HepG2 (cell line): Measurements from ENCODE around the gene ALDH3A1. TPM values are rescaled to one million over a fixed set of nuclear protein-coding genes. Genes with fewer than 3 reads are reported as not detected.
A peak's percentile ranks its signal among the peaks of the same experiment; 100 is the strongest.

ENCODE experiments used
- ATAC-seq: fragments of 200-7000 bp; cut with Tn5 transposase; 3 replicates; pipeline ENCODE4 v1.9.1; 2020; ENCODE audit warnings: mild to moderate bottlenecking, moderate library complexity
- BruUV-seq: library from RNA; stranded (reverse); fragments of 400-500 nt; replicated peaks from 2 replicates; lab custom pipeline; 2021; lab: Mats Ljungman, UMichigan
- CTCF ChIA-PET: fragments of 300-600 bp; formaldehyde crosslinking; extraction: SDS; loops from one replicate; lab custom pipeline; 2021; ENCODE audit warnings: low total read pairs, inconsistent platforms, low intra/inter-chr PET ratio; lab: Yijun Ruan, JAX
- POLR2A ChIA-PET: fragments of 350-600 bp; sonication (Branson Sonifier 250); formaldehyde crosslinking; loops from one replicate; lab custom pipeline; 2020; ENCODE audit warnings: antibody characterized with exemption, inconsistent platforms; lab: Yijun Ruan, JAX
- DNase-seq: peaks from one replicate; pipeline ENCODE4 v3.0.0-alpha.2; 2015; ENCODE audit warnings: low spot score
- FAIRE-seq: peaks from 3 replicates; lab custom pipeline; 2011; peaks lifted over from hg19 to GRCh38; lab: Jason Lieb, UNC
- H2AFZ ChIP-seq: one replicate; pipeline ENCODE4 v1.6.1; 2011; ENCODE audit warnings: low read length, inconsistent platforms
- H3K27ac ChIP-seq: fragments of 300-600 bp; 3 replicates; pipeline ENCODE4 v1.8.0; 2011; ENCODE audit warnings: mixed run types, mild to moderate bottlenecking, mixed read lengths, low read length, inconsistent platforms; ENCODE audit not compliant: insufficient read depth; ENCODE audit errors: extremely low read length
- H3K27me3 ChIP-seq, 2 experiments: fragments of 200-600 bp in 1 of 2; 2 replicates in 1 of 2; 3 replicates in 1 of 2; pipeline versions ENCODE4 v1.6.0 to v1.8.0; 2011; ENCODE audit warnings: low read length in 2 of 2, mild to moderate bottlenecking in 2 of 2, moderate library complexity in 2 of 2, inconsistent platforms in 1 of 2; ENCODE audit not compliant: insufficient read depth in 2 of 2, control insufficient read depth in 1 of 2
- H3K36me3 ChIP-seq, 2 experiments: fragments of 200-600 bp in 1 of 2; replicated peaks in 1 of 2; 2 replicates in 1 of 2; 3 replicates in 1 of 2; pipeline versions ENCODE4 v1.5.1 to v1.8.0; 2011; ENCODE audit warnings: low read length in 2 of 2, inconsistent platforms in 1 of 2; ENCODE audit not compliant: insufficient read depth in 2 of 2, control insufficient read depth in 1 of 2
- H3K4me1 ChIP-seq: 2 replicates; pipeline ENCODE4 v1.5.1; 2012; ENCODE audit warnings: low read length, inconsistent platforms; ENCODE audit not compliant: insufficient read depth
- H3K4me2 ChIP-seq: 2 replicates; pipeline ENCODE4 v1.6.0; 2011; ENCODE audit warnings: low read depth, low read length, inconsistent platforms
- H3K4me3 ChIP-seq, 3 experiments: fragments of 200-600 bp in 1 of 3; sonication (generic), shearing (Covaris generic) in 1 of 3; replicated peaks in 1 of 3; 2 replicates each; pipeline ENCODE4 v1.5.1; 2011 to 2016; ENCODE audit warnings: low read length in 3 of 3, inconsistent platforms in 2 of 3, low read depth in 2 of 3, mild to moderate bottlenecking in 2 of 3, control low read depth in 1 of 3, mixed read lengths in 1 of 3; ENCODE audit not compliant: insufficient read depth in 1 of 3
- H3K79me2 ChIP-seq: one replicate; pipeline ENCODE4 v1.6.1; 2011; ENCODE audit warnings: low read length, inconsistent platforms; ENCODE audit not compliant: insufficient read depth
- H3K9ac ChIP-seq: 2 replicates; pipeline ENCODE4 v1.6.0; 2011; ENCODE audit warnings: mild to moderate bottlenecking, low read depth, low read length, inconsistent platforms; ENCODE audit not compliant: insufficient read depth
- H3K9me3 ChIP-seq: 2 replicates; pipeline ENCODE4 v1.5.1; 2012; ENCODE audit warnings: mild to moderate bottlenecking, low read length
- H4K20me1 ChIP-seq: 2 replicates; pipeline ENCODE4 v1.6.0; 2011; ENCODE audit warnings: inconsistent platforms, mild to moderate bottlenecking, low read length, moderate library complexity; ENCODE audit not compliant: insufficient read depth
- CCDC6 ChIP-seq: sonication (generic); formaldehyde crosslinking; IDR thresholded peaks from 2 replicates; pipeline ENCODE4 v1.8.1; 2022; ENCODE audit warnings: mild to moderate bottlenecking, missing genetic modification reagents, moderate library complexity
- FOXK1 ChIP-seq: sonication (generic); formaldehyde crosslinking; IDR thresholded peaks from 2 replicates; pipeline ENCODE4 v1.4.0; 2020; ENCODE audit warnings: low read depth, missing genetic modification reagents, borderline replicate concordance
- KAT7 ChIP-seq: IDR thresholded peaks from 2 replicates; pipeline ENCODE4 v1.6.1; 2018; ENCODE audit warnings: borderline replicate concordance, missing compliant biosample characterization
- MLLT10 ChIP-seq: sonication (generic); formaldehyde crosslinking; IDR thresholded peaks from 2 replicates; pipeline ENCODE4 v1.4.0; 2020; ENCODE audit warnings: missing genetic modification reagents
- TOPORS ChIP-seq: sonication (generic); formaldehyde crosslinking; IDR thresholded peaks from 2 replicates; pipeline ENCODE4 v1.8.0; 2023; ENCODE audit warnings: mild to moderate bottlenecking, missing genetic modification reagents
- ZBTB7A ChIP-seq: sonication (generic); formaldehyde crosslinking; IDR thresholded peaks from 2 replicates; pipeline ENCODE4 v1.8.0; 2022; ENCODE audit warnings: mild to moderate bottlenecking, missing genetic modification reagents
- ZKSCAN8 ChIP-seq: IDR thresholded peaks from 2 replicates; pipeline ENCODE4 v1.6.1; 2016; ENCODE audit warnings: borderline replicate concordance, missing genetic modification reagents, missing compliant biosample characterization
- ZNF343 ChIP-seq: sonication (generic); formaldehyde crosslinking; IDR thresholded peaks from 2 replicates; pipeline ENCODE4 v1.4.0; 2020; ENCODE audit warnings: mild to moderate bottlenecking, missing genetic modification reagents
- ZNF414 ChIP-seq: sonication (generic); formaldehyde crosslinking; IDR thresholded peaks from 2 replicates; pipeline ENCODE4 v1.5.0; 2020; ENCODE audit warnings: missing genetic modification reagents
- ZNF550 ChIP-seq: sonication (generic); formaldehyde crosslinking; IDR thresholded peaks from 2 replicates; pipeline ENCODE4 v1.4.0; 2020; ENCODE audit warnings: mild to moderate bottlenecking, missing genetic modification reagents, borderline replicate concordance
- ZNF724P ChIP-seq: sonication (generic); formaldehyde crosslinking; IDR thresholded peaks from 2 replicates; pipeline ENCODE4 v1.8.0; 2022; ENCODE audit warnings: missing genetic modification reagents, borderline replicate concordance
- ZNF816 ChIP-seq: sonication (generic); formaldehyde crosslinking; IDR thresholded peaks from 2 replicates; pipeline ENCODE4 v1.8.0; 2022; ENCODE audit warnings: missing genetic modification reagents, mild to moderate bottlenecking, borderline replicate concordance
- WGBS: methylation state at CpG from one replicate; pipeline ENCODE4 v1.1.6; 2017; ENCODE audit warnings: low lambda C conversion rate; 5-methylcytosine and 5-hydroxymethylcytosine counted together
- in situ Hi-C: cut with HindIII; loops from 2 replicates; pipeline ENCODE4 v1.10.0; 2017; ENCODE audit warnings: low pct_unique_long_range_greater_than_20kb; ENCODE audit not compliant: extremely low pct_ligation_motif_present
- intact Hi-C: fragments of 100-400 bp; cut with micrococcal nuclease; formaldehyde crosslinking; loops from one replicate; pipeline ENCODE4 v1.10.0; 2022; ENCODE audit not compliant: unreplicated experiment
- polyA plus RNA-seq, 8 experiments: library from polyadenylated mRNA; depleted of rRNA in 3 of 8; stranded (reverse) in 7 of 8; unstranded in 1 of 8; fragments of >200 nt; fragmentation: Illumina TruSeq in 4 of 8; extraction: Trizol in 4 of 8; gene quantifications; 2 replicates each; pipeline versions ENCODE4 v1.2.1 to v1.2.3, GENCODE V29; 2011 to 2016; ENCODE audit warnings: low read depth in 4 of 8, missing spikeins in 1 of 8, mixed read lengths in 1 of 8; ENCODE audit not compliant: insufficient read depth in 1 of 8
- total RNA-seq, 5 experiments: library from RNA; depleted of rRNA; stranded (reverse); fragments of >200 nt; fragmentation: Illumina TruSeq; extraction: Trizol; gene quantifications; 2 replicates each; pipeline ENCODE4 v1.2.3, GENCODE V29; 2016; ENCODE audit warnings: low read depth in 1 of 5
- TF ChIP-seq, protein P1 (sequence below): IDR thresholded peaks from 2 replicates; pipeline ENCODE4 v1.6.1; 2018; ENCODE audit warnings: missing genetic modification reagents, mild to moderate bottlenecking, missing compliant biosample characterization
- TF ChIP-seq, protein P2 (sequence below): sonication (generic); formaldehyde crosslinking; IDR thresholded peaks from 2 replicates; pipeline ENCODE4 v1.8.0; 2022; ENCODE audit warnings: mild to moderate bottlenecking, missing genetic modification reagents; ENCODE audit not compliant: insufficient replicate concordance
- TF ChIP-seq, protein P3 (sequence below): sonication (generic); formaldehyde crosslinking; IDR thresholded peaks from 2 replicates; pipeline ENCODE4 v1.9.0; 2022; ENCODE audit warnings: low read depth, missing genetic modification reagents
- TF ChIP-seq, protein P4 (sequence below): sonication (generic); formaldehyde crosslinking; IDR thresholded peaks from 2 replicates; pipeline ENCODE4 v1.4.0; 2020; ENCODE audit warnings: missing genetic modification reagents

The ALDH3A1 gene
- total and polyA plus RNA-seq, 2 of the 13 experiments (the other 11 are each of a cell fraction or from before 2014, with no cell fraction given) = 0.07 to 0.62 TPM

DNA sequence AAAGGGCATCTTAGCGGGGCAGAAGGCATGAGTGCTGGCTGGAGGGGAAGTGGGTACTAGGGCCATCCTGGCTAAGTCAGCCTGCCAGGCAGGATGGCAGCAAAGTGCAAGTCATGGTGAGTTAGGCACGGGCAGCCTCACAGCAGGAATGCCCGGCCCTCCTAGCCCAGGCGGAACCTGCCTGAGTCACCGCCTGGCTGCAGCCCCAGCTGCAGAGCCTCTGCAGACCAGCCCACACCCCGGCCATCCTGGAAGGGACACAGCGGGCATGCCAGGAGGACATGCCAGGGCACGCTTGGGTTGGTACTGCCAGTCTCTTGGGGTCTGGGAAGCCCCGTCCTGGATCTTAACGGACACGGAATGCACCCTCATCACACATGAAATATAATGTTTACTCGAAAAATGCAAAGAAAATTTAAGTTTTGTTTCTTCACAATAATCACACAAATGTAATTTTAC lies 5.0 kb upstream of the ALDH3A1 start:
- 78% methylated on average over 6 of the region's 12 CpGs for WGBS
- Histone ChIP-seq H3K9me3 (no peaks in the 10 kb centered on the region), H4K20me1 (no peaks in the 10 kb centered on the region), H3K4me1 (peaks cover 50% of the 10 kb centered on the region), H2AFZ (no peak overlapping the region), H3K4me2 (no peak overlapping the region), H3K79me2 (no peaks in the 10 kb centered on the region), H3K36me3 (no peaks in the 10 kb centered on the region), H3K4me3 (no peak overlapping the region), H3K27me3 (no peaks in the 10 kb centered on the region), H3K27ac (no peak overlapping the region), H3K9ac (no peak overlapping the region)
- intact Hi-C loops = no loop called here
- POLR2A ChIA-PET = interaction anchor here (2.0 kb wide), 1 partner anchor 104 kb away, joined by 4 read pairs; the partner anchor contains the start of gene ALDH3A2
- in situ Hi-C loops = no loop called here
- FAIRE-seq (no peak), ATAC-seq (peak; percentile 19; the same call in 2 of the 3 replicates), DNase-seq (no peak)
- CTCF ChIA-PET = no interaction called here
- no TSS peak for BruUV-seq
- TF ChIP-seq ZNF550 (CRISPR knock-in tag) = no peak
- TF ChIP-seq ZNF816 (CRISPR knock-in tag) = no peak
- TF ChIP-seq FOXK1 (CRISPR knock-in tag) = no peak
- no peak for TF ChIP-seq ZKSCAN8 (CRISPR knock-in tag)
- no peak for TF ChIP-seq ZBTB7A
- TF ChIP-seq MLLT10 (CRISPR knock-in tag) = no peak
- no peak for TF ChIP-seq TOPORS (CRISPR knock-in tag)
- TF ChIP-seq, protein P1, sequence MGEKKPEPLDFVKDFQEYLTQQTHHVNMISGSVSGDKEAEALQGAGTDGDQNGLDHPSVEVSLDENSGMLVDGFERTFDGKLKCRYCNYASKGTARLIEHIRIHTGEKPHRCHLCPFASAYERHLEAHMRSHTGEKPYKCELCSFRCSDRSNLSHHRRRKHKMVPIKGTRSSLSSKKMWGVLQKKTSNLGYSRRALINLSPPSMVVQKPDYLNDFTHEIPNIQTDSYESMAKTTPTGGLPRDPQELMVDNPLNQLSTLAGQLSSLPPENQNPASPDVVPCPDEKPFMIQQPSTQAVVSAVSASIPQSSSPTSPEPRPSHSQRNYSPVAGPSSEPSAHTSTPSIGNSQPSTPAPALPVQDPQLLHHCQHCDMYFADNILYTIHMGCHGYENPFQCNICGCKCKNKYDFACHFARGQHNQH (CRISPR knock-in tag) = no peak
- TF ChIP-seq ZNF343 = no peak
- TF ChIP-seq ZNF414 = no peak
- no peak for TF ChIP-seq CCDC6
- no peak for TF ChIP-seq ZNF724P (CRISPR knock-in tag)
- TF ChIP-seq KAT7 = no peak
- TF ChIP-seq, protein P2, sequence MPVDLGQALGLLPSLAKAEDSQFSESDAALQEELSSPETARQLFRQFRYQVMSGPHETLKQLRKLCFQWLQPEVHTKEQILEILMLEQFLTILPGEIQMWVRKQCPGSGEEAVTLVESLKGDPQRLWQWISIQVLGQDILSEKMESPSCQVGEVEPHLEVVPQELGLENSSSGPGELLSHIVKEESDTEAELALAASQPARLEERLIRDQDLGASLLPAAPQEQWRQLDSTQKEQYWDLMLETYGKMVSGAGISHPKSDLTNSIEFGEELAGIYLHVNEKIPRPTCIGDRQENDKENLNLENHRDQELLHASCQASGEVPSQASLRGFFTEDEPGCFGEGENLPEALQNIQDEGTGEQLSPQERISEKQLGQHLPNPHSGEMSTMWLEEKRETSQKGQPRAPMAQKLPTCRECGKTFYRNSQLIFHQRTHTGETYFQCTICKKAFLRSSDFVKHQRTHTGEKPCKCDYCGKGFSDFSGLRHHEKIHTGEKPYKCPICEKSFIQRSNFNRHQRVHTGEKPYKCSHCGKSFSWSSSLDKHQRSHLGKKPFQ (CRISPR knock-in tag) = no peak
- TF ChIP-seq, protein P3, sequence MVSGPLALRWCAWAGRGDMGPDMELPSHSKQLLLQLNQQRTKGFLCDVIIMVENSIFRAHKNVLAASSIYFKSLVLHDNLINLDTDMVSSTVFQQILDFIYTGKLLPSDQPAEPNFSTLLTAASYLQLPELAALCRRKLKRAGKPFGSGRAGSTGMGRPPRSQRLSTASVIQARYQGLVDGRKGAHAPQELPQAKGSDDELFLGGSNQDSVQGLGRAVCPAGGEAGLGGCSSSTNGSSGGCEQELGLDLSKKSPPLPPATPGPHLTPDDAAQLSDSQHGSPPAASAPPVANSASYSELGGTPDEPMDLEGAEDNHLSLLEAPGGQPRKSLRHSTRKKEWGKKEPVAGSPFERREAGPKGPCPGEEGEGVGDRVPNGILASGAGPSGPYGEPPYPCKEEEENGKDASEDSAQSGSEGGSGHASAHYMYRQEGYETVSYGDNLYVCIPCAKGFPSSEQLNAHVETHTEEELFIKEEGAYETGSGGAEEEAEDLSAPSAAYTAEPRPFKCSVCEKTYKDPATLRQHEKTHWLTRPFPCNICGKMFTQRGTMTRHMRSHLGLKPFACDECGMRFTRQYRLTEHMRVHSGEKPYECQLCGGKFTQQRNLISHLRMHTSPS (CRISPR knock-in tag) = peak; percentile 78
- TF ChIP-seq, protein P4, sequence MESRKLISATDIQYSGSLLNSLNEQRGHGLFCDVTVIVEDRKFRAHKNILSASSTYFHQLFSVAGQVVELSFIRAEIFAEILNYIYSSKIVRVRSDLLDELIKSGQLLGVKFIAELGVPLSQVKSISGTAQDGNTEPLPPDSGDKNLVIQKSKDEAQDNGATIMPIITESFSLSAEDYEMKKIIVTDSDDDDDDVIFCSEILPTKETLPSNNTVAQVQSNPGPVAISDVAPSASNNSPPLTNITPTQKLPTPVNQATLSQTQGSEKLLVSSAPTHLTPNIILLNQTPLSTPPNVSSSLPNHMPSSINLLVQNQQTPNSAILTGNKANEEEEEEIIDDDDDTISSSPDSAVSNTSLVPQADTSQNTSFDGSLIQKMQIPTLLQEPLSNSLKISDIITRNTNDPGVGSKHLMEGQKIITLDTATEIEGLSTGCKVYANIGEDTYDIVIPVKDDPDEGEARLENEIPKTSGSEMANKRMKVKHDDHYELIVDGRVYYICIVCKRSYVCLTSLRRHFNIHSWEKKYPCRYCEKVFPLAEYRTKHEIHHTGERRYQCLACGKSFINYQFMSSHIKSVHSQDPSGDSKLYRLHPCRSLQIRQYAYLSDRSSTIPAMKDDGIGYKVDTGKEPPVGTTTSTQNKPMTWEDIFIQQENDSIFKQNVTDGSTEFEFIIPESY (CRISPR knock-in tag) = peak; percentile 54; the same call in 1 of the 2 replicates
